Measurements from ENCODE around the gene CES1.
"Not testable (repeated sequence)": the region's sequence is repeated elsewhere in the genome, so short reads cannot be mapped to it uniquely, and the experiment has no call there.

CES1 gene

DNA sequence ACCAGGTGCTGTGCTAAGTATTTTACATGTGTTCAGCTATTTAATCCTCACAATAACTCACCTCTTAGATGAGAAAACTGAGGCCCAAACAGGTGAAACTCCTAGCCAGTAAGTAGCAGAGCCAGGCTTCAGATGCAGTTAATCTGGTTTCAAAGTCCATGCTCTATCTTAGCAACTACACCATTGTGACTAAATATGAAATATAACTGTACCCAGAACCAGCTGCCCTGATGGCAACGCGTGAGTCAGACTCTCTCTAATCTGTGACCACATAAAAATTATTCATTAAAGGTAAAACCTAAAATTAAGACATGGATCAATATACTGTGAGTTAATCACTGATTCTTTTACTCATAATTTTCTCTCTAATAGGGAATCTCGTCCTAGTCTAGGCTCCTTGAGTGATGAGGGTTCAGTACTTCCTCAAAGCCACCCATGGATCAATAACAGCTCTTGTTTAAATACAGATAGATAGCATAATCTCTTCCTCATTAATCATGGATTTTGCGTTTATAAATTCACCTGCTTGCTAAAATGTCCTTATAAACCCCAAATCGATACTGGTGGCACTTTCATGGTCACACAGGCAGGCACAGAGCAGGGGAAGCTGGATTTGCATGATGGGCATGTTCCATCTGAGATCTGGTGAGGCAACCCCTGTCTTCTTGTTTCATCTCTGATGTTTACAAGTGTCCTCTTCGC lies 50.7 kb downstream of the CES1 start:
- not testable (repeated sequence) for DNase-seq

GRCh38 chr16:55781456-55781855 lies 51.4 kb downstream of the CES1 start:
- DNase-seq: not testable (repeated sequence)

DNA sequence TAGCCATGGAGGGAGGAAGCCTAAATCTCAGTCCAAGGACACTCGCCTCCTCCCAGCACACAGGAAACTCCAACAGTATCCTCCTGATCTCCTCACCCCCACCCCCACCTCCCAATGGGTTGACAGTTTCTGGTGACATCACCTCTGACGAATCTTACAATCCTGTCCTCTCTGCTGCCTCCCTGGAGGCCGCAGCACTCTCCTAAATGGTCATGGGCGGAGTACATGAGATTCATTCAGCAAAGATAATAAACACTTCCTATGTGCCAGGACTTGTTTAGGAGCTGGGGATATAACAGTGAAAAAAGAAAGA lies 52.8 kb downstream of the CES1 start:
- not testable (repeated sequence) for DNase-seq

DNA sequence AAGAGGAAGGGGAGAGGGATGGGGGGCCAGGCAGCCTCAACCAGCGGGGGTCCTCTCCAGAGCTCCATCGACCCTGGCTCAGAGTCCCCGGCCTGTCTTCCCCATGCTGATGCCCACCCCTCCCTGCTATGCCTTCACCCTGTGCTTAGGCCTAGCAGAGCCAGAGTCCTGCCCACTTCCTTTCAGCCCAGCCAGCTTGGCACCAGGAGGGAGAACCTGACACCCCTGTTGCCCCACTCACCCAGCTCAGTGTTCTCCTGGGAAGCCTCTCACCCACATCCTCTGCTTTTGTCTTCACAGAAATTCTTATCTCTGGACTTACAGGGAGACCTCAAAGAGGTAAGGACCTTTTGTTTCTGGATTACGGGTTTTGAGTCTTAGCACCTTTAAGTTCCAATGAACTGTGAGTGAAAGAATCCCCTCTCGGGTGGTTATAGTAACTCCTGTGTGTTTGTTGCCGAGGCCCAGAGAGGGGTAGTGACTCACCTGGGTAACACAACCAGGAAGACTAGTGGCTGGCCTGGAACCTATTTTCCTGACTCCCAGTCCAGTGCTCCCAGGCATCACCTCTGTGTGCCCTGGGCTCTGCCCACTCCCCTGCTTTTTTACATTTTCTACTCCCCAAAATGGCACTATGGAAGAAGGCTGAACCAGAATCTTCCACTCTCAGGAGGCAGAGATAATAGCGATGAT lies 53.3 kb downstream of the CES1 start:
- no peak for DNase-seq

DNA sequence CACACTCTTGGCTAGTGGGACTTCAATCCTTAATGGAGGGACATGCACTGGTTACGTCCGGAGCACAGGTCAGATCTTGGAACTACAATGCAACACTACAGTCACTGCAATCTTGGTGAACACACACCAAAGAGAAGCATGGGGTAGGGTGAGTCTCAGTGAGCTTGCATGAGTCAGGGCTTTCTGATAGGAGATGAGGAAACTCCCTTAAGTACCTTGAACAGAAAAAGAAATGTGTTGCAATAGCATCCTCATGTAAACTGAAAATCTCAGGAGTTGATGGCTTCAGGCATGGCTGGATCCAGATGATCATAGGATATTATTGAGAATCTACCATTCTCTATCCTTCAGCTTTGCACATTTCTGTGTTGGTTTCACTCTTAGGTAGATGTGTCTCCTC lies 54.1 kb downstream of the CES1 start:
- DNase-seq: no peak

DNA sequence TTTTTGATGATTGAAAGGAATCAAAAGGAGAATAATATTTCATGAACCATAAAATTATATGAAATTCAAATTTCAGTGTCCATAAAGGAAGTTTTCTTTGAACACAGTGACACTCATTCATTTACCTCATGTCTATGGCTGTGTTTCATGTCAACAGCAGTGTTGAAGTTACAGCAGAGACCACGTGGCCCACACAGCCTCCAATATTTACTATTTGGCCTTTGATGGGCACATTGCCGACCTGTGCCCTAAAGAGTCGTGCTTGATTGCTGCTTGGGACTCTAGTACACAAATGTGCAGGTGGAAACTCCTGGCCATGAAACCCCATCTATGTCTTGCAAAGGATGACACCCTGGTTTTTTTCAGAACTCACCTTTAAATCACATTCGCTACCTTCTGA lies 57.0 kb downstream of the CES1 start:
- no peak for DNase-seq

- DNase-seq: no peak
Observed at GRCh38 chr16:55773859-55774549, 58.9 kb downstream of the CES1 start.

GRCh38 chr16:55765161-55765560 lies 67.7 kb downstream of the CES1 start:
- no peak for DNase-seq

- DNase-seq: no peak
Observed at GRCh38 chr16:55760310-55761001, 72.4 kb downstream of the CES1 start.

GRCh38 chr16:55759965-55760309 lies 73.0 kb downstream of the CES1 start:
- not testable (repeated sequence) for DNase-seq

DNA sequence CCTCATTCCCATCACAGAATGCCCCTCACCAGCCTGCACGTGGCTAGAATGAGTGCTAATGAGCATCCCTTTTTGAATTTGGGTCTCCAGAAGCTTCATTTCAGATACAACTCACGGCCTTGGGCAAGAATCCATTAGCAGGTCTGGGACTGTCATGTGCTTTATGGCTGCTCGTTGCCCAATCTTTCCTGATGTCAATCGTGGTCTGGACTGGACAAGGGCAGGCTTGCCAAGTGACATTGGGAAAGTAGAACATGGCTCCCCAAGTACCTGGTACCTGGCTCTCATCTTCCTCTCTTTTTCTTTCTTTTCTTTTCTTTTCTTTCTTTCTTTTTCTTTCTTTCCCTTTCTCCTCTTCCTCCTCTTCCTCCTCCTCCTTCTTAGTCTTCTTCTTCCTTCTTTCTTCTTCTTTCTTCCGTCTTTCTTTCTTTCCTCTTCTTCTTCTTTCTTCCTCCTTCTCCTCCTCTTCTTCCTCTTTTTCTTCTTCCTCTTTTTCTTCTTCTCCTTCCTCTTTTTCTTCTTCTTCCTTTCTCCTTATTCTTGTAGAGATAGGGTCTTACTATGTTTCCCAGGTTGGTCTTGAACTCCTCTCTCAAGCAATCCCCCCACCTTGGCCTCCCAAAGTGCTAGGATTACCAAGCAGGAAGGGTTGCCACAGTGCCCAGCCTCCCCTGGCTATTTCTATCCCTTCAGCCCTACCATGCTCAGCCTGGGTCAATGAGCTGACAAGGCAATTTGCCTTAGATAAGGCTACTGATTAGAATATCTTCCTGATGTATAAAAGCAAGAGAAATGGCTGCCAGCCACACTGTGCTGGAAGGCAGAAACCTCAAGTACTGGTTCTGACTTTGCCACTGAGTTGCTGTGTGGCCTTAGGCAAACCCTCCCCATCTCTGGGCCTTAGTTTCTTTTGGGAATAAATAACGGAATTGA lies 75.0 kb downstream of the CES1 start:
- DNase-seq: not testable (repeated sequence)

DNA sequence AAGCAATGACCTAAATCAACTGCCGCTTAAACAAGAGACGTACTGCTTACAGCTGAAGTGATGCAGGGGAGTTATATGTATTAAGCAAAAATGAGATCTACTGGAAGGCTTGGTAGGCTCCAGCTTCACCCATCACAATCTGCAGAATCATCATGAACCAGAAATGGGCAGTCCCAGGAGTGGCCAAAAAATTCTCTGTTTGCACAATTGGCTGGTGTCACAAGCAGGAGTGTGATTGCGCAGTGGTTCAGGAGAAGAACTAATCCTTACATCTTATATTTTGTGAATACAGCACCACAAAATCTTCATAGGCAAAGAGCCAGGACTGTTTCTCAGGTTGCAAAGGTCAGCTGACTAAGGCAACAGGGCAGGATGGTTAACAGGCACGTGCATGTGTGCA lies 75.9 kb downstream of the CES1 start:
- no peak for DNase-seq

DNA sequence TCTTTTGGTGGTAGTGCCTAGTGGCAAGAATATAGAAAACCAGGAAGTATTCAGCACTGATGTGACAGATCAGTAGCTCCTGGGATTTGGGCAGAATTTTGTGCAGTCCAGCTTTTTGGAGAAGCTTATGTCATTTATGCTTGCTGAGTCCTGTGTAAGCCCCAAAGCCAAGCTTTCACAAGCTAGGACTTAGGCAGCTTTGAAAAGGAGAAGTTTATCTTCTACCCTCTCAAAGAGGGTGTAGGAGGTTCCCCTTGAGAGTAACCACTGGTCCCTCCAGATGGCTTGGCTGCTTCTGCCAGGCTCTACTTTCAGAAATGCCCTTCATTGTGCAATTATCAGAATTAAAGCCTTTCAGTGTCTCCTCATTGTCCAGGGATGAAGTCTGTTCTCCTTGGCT lies 78.8 kb downstream of the CES1 start:
- no peak for DNase-seq

DNA sequence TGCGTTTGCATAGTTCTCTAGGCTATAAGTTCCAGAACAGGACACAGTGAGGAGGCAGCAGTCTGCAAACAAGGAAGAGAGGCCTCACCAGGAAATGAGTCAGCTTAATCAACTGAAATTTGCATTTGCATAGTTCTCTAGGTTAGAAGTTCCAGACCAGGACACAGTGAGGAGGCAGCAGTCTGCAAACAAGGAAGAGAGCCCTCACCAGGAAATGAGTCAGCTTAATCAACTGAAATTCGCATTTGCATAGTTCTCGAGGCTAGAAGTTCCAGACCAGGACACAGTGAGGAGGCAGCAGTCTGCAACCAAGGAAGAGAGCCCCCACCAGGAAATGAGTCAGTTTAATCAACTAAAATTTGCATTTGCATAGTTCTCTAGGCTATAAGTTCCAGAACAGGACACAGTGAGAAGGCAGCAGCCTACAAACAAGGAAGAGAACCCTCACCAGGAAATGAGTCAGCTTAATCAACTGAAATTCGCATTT lies 79.7 kb downstream of the CES1 start:
- not testable (repeated sequence) for DNase-seq

Data from NCI-H1092 (cell line).